GM12875 (cell line): ENCODE results near the gene MRI1.

Source experiments
- H3K4me3 ChIP-seq: one replicate; pipeline ENCODE4 v1.5.1; 2011; ENCODE audit warnings: low read depth, low read length, control low read depth
- CTCF ChIP-seq: IDR thresholded peaks from 2 replicates; pipeline ENCODE4 v1.5.1; 2011; ENCODE audit warnings: low read depth, mild to moderate bottlenecking, control low read depth, inconsistent platforms, low read length, moderate library complexity, borderline replicate concordance; ENCODE audit not compliant: insufficient read depth

The MRI1 gene

GRCh38 chr19:13794757-13795589 is 30.7 kb downstream of the MRI1 start, which contains the start of gene ZSWIM4:
Gene ZSWIM4 (plus strand): TSS chr19:13795443. CDS start chr19:13795649, 206 bp downstream.
- peak within 1 kb of the TSS; percentile 84 for H3K4me3 ChIP-seq
- TF ChIP-seq CTCF, result no peak

- H3K4me3 ChIP-seq, result peak overlapping the region; percentile 81
- TF ChIP-seq CTCF, result no peak
Observed at GRCh38 chr19:13795595-13796300, 31.4 kb downstream of the MRI1 start.

GRCh38 chr19:13796301-13797057 is 32.2 kb downstream of the MRI1 start:
- H3K4me3 ChIP-seq, result peak overlapping the region; percentile 81
- TF ChIP-seq CTCF, result no peak

GRCh38 chr19:13797058-13797440 is 32.7 kb downstream of the MRI1 start:
- H3K4me3 ChIP-seq, result peak overlapping the region; percentile 81
- no peak for TF ChIP-seq CTCF

- no peak for TF ChIP-seq CTCF
- H3K4me3 ChIP-seq, result no peak overlapping the region
Observed at GRCh38 chr19:13797870-13798269, 33.5 kb downstream of the MRI1 start.

- no peak for TF ChIP-seq CTCF
- no peak overlapping the region for H3K4me3 ChIP-seq
Observed at GRCh38 chr19:13799669-13800068, 35.3 kb downstream of the MRI1 start.

- no peak overlapping the region for H3K4me3 ChIP-seq
- TF ChIP-seq CTCF, result no peak
Observed at GRCh38 chr19:13803038-13803437, 38.7 kb downstream of the MRI1 start.
